OCI-LY7 (cell line): ENCODE measurements around the gene HUNK. TPM values are rescaled to one million over a fixed set of nuclear protein-coding genes. Genes with fewer than 3 reads are reported as not detected.

ENCODE experiments used
- BruUV-seq: library from RNA; stranded (reverse); fragments of 400-500 nt; replicated peaks from 2 replicates; lab custom pipeline; 2021; lab: Mats Ljungman, UMichigan
- CTCF ChIA-PET: fragments of 300-600 bp; sonication (Branson Sonifier 250); formaldehyde crosslinking; loops from one replicate; lab custom pipeline; 2022; ENCODE audit warnings: antibody characterized with exemption; ENCODE audit not compliant: unreplicated experiment; lab: Charles Lee
- POLR2A ChIA-PET: fragments of 300-600 bp; sonication (Branson Sonifier 250); formaldehyde crosslinking; loops from one replicate; lab custom pipeline; 2022; ENCODE audit warnings: antibody characterized with exemption; lab: Charles Lee
- DNase-seq: peaks from one replicate; pipeline ENCODE4 v3.0.0-alpha.2; 2015; ENCODE audit warnings: low spot score
- H2AFZ ChIP-seq: fragments of 200-600 bp; sonication (generic), shearing (Covaris generic); 2 replicates; pipeline ENCODE4 v1.6.1; 2014; ENCODE audit warnings: mild to moderate bottlenecking, antibody characterized with exemption, low read length, moderate library complexity
- H3K27ac ChIP-seq: fragments of 200-600 bp; sonication (generic); 2 replicates; pipeline ENCODE4 v1.5.1; 2014; ENCODE audit warnings: mixed run types, low read depth, mild to moderate bottlenecking, moderate library complexity, low read length, inconsistent platforms; ENCODE audit not compliant: poor library complexity, severe bottlenecking
- H3K36me3 ChIP-seq: fragments of 200-600 bp; sonication (generic); 2 replicates; pipeline ENCODE4 v1.6.1; 2014; ENCODE audit warnings: mild to moderate bottlenecking, antibody characterized with exemption, low read length, moderate library complexity, mixed read lengths; ENCODE audit not compliant: insufficient read depth
- H3K4me1 ChIP-seq: fragments of 200-600 bp; sonication (generic); 2 replicates; pipeline ENCODE4 v1.5.1; 2014; ENCODE audit warnings: mild to moderate bottlenecking, low read length; ENCODE audit not compliant: insufficient read depth, poor library complexity, severe bottlenecking
- H3K4me2 ChIP-seq: fragments of 200-600 bp; sonication (generic); 2 replicates; pipeline ENCODE4 v1.6.1; 2014; ENCODE audit warnings: mild to moderate bottlenecking, low read length
- H3K4me3 ChIP-seq: fragments of 200-600 bp; sonication (generic); 2 replicates; pipeline ENCODE4 v1.5.1; 2014; ENCODE audit warnings: mild to moderate bottlenecking, low read depth, low read length; ENCODE audit not compliant: poor library complexity, severe bottlenecking
- H3K79me2 ChIP-seq: fragments of 200-600 bp; sonication (generic); 2 replicates; pipeline ENCODE4 v1.6.1; 2016; ENCODE audit warnings: low read depth, mild to moderate bottlenecking, low read length, moderate library complexity, mixed read lengths; ENCODE audit not compliant: insufficient read depth
- H3K9me2 ChIP-seq: fragments of 200-600 bp; sonication (generic); 2 replicates; pipeline ENCODE4 v1.6.1; 2016; ENCODE audit warnings: mild to moderate bottlenecking, low read length, mixed read lengths; ENCODE audit not compliant: insufficient read depth
- H3K9me3 ChIP-seq: fragments of 200-600 bp; sonication (generic); 2 replicates; pipeline ENCODE4 v1.6.1; 2014; ENCODE audit warnings: mild to moderate bottlenecking, mixed run types, low read length, mixed read lengths
- H4K20me1 ChIP-seq: fragments of 200-600 bp; sonication (generic); 2 replicates; pipeline ENCODE4 v1.6.1; 2014; ENCODE audit warnings: mild to moderate bottlenecking, antibody characterized with exemption, low read length, moderate library complexity, mixed read lengths; ENCODE audit not compliant: insufficient read depth
- EZH2phosphoT487 ChIP-seq: fragments of 200-600 bp; sonication (generic); IDR thresholded peaks from 2 replicates; pipeline ENCODE4 v1.6.1; 2018; ENCODE audit warnings: low read depth, borderline replicate concordance, mild to moderate bottlenecking, mixed run types, antibody characterized with exemption, low read length, moderate library complexity, mixed read lengths
- intact Hi-C: fragments of 100-400 bp; cut with micrococcal nuclease; formaldehyde crosslinking; loops from one replicate; pipeline ENCODE4 v1.10.0; 2022; ENCODE audit not compliant: unreplicated experiment
- total RNA-seq, 2 experiments: library from RNA; depleted of rRNA in 1 of 2; stranded (reverse); fragments of >200 nt in 1 of 2; shearing (Covaris generic) in 1 of 2; gene quantifications; 2 replicates each; pipeline ENCODE4 v1.2.3, GENCODE V29; 2014 to 2022
- TF ChIP-seq, protein P1 (sequence below): fragments of 200-600 bp; sonication (generic); conservative IDR thresholded peaks from 2 replicates; pipeline ENCODE4 v1.5.1; 2014; ENCODE audit warnings: mild to moderate bottlenecking, antibody characterized with exemption, low read length, moderate library complexity, mixed read lengths

HUNK gene
- total RNA-seq, 2 experiments from 2014 or later: 0.35 to 5.5 TPM

DNA sequence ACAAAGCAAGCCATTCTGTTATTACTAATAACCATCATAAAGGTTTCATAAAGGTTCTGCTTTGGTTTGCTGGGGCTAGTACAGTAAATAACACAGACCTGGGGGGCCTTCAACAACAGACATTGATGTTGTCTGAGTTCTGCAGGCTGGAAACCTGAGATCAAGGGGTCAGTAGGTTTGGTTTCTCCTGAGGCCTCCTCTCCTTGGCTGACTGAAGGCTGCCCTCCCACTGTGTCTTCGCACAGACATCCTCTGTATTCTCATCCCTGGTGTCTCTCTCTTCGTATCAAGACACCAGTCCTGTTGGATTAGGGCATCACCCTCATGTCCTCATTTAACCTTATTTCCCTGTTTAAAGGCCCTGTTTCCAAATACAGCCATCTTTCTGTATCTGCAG, 37.3 kb downstream of the HUNK start:
- Histone ChIP-seq H2AFZ (no peak overlapping the region), H3K9me2 (no peaks in the 10 kb centered on the region), H3K27ac (no peak overlapping the region), H3K36me3 (no peaks in the 10 kb centered on the region), H4K20me1 (no peaks in the 10 kb centered on the region), H3K4me2 (no peak overlapping the region), H3K4me1 (no peaks in the 10 kb centered on the region), H3K79me2 (no peaks in the 10 kb centered on the region), H3K4me3 (no peak overlapping the region), H3K9me3 (no peaks in the 10 kb centered on the region)
- no peak for DNase-seq
- BruUV-seq: no TSS peak
- ChIA-PET POLR2A (no interaction called here), CTCF (no interaction called here)
- TF ChIP-seq EZH2phosphoT487: no peak
- TF ChIP-seq, protein P1, sequence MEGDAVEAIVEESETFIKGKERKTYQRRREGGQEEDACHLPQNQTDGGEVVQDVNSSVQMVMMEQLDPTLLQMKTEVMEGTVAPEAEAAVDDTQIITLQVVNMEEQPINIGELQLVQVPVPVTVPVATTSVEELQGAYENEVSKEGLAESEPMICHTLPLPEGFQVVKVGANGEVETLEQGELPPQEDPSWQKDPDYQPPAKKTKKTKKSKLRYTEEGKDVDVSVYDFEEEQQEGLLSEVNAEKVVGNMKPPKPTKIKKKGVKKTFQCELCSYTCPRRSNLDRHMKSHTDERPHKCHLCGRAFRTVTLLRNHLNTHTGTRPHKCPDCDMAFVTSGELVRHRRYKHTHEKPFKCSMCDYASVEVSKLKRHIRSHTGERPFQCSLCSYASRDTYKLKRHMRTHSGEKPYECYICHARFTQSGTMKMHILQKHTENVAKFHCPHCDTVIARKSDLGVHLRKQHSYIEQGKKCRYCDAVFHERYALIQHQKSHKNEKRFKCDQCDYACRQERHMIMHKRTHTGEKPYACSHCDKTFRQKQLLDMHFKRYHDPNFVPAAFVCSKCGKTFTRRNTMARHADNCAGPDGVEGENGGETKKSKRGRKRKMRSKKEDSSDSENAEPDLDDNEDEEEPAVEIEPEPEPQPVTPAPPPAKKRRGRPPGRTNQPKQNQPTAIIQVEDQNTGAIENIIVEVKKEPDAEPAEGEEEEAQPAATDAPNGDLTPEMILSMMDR: no peak
- intact Hi-C loops: no loop called here

DNA sequence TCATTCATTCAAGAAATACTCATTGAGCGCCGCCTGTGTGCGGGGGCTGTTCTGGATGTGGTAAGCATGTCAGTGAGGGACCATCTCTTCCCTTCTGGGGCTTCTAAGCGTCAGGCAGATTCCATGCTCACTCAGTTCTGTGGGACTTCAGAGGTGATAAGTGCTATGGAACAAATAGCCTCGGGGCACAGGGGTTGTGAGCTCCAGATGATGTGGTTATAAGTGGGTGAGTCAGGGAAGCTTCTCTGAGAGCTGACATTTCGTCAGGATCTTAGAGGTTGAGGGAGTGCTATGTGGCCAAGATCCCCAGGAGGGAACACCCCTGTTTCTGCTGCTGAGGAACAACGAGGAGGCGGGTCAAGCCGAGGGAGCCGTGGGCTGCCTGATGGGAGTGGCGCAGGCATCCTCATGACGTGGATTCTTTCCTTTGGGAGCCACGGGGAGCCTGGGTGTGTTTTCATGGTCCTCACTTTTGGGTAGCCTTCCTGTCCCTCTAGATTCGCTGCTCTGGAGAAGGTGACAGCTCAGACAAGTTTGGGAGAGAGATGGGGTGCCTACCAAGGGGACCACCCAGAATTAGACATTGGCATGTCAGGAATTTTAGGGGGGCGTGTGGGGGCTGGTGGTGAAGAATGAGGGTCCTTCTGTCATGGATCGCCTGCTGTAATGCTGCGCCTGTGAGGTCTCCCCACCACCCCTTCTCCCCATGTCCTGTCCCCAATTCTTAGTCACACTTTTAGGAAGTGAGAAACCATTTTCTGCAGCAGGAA, 38.5 kb downstream of the HUNK start:
- intact Hi-C loops: no loop called here
- H3K4me3 ChIP-seq: no peak overlapping the region
- ChIA-PET CTCF (no interaction called here), POLR2A (no interaction called here)
- no peaks in the 10 kb centered on the region for H3K79me2 ChIP-seq
- TF ChIP-seq, protein P1: no peak
- TF ChIP-seq EZH2phosphoT487: no peak
- H3K4me2 ChIP-seq: no peak overlapping the region
- no peaks in the 10 kb centered on the region for H4K20me1 ChIP-seq
- no peak for DNase-seq
- no peak overlapping the region for H3K27ac ChIP-seq
- H3K9me3 ChIP-seq: no peaks in the 10 kb centered on the region
- no peaks in the 10 kb centered on the region for H3K4me1 ChIP-seq
- no peak overlapping the region for H2AFZ ChIP-seq
- no peaks in the 10 kb centered on the region for H3K9me2 ChIP-seq
- no peaks in the 10 kb centered on the region for H3K36me3 ChIP-seq
- BruUV-seq: no TSS peak

DNA sequence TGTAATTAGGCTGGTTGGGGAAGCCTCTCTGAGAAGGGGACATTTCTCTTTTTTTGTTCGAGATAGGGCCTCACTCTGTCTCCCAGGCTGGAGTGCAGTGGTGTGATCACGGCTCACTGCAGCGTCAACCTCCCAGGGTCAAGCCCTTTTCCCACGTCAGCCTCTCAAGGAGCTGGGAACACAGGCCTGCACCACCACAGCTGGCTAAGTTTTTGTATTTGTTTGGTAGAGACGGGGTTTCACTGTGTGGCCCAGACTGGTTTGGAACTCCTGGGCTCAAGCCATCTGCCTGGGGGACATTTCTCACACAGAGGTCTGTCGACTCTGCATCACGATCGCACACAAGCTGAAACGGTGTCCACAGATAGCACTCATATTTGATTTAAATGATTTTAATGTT, 39.7 kb downstream of the HUNK start:
- H2AFZ ChIP-seq: no peak overlapping the region
- no peaks in the 10 kb centered on the region for H3K9me3 ChIP-seq
- H4K20me1 ChIP-seq: no peaks in the 10 kb centered on the region
- H3K27ac ChIP-seq: no peak overlapping the region
- no peaks in the 10 kb centered on the region for H3K79me2 ChIP-seq
- intact Hi-C loops: no loop called here
- H3K9me2 ChIP-seq: no peaks in the 10 kb centered on the region
- H3K4me1 ChIP-seq: no peaks in the 10 kb centered on the region
- DNase-seq: no peak
- TF ChIP-seq EZH2phosphoT487: no peak
- TF ChIP-seq, protein P1: no peak
- H3K4me2 ChIP-seq: no peak overlapping the region
- ChIA-PET POLR2A (interaction anchor here (0.6 kb wide), 2 partner anchors 10 to 1349 kb away, joined by 3 to 5 read pairs; no protein-coding TSS in a partner anchor), CTCF (no interaction called here)
- H3K4me3 ChIP-seq: no peak overlapping the region
- H3K36me3 ChIP-seq: no peaks in the 10 kb centered on the region
- no TSS peak for BruUV-seq
